Non-pigmented ciliary epithelial cell (primary cell): ENCODE results near the gene INAFM2.

Source experiments
- DNase-seq: peaks from one replicate; pipeline ENCODE4 v3.0.0-alpha.2; 2010; ENCODE audit warnings: low read depth

INAFM2 gene

DNA sequence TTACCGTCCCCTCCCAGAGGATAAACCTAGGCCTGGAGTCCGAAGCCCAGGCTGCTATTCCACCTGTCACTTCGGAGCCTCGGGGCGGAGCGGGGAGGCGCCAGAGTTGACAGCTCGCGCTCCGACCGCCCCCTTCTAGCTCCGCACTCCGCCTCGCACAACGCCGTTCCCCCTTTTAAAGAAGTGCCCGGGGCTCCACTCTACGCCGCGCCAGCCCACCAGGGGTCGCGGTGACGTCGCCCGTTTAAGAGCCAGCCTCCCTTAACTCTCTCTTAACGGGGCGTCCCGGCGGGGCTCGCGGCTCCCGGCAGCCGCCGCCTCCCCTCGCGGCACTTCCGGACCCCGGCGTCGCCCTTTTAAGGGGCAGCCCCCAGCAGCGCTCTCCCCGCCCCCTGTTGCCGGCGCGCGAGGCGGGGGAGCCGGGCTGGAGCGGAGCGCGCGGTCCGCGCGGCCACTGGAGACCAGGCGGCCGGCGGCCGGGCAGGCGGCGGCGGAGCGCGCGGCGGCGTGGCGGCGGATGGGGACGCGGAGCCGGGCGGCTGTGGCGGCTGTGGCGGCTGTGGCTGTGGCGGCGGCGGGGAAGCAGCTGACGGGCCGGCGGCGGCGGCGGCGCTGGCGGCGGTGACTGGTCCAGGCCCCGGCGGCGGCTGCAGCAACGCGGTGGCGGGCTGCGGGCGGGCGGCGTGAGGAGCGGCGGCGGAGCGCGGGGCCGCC, at the start of gene INAFM2:
TSS of gene INAFM2 (plus strand) at position 454 of the 714 bp plus-strand sequence. CDS start 364 bp downstream, outside the sequence.
- DNase-seq = no peak

- DNase-seq = peak; percentile 40
Measured at GRCh38 chr15:40274350-40275274, 48.9 kb upstream of the INAFM2 start.

DNA sequence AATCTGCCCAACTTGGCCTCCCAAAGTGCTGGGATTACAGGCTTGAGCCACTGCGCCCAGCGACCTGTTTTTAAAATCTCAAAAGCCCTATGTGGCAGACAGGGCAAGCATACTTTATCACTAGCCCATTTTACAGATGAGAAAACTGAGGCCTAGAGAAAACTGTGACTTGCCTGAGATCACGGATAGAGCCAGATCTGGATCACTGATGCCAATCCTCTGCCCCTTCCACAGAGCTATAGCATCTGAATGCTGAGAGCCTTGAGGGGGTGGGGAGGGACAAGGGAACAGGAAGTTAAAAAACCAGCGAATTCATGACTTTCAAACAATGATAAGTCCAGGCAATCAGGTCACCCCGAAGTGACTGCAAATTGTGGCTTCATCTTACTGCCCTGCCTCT, 48.0 kb upstream of the INAFM2 start:
- no peak for DNase-seq

DNA sequence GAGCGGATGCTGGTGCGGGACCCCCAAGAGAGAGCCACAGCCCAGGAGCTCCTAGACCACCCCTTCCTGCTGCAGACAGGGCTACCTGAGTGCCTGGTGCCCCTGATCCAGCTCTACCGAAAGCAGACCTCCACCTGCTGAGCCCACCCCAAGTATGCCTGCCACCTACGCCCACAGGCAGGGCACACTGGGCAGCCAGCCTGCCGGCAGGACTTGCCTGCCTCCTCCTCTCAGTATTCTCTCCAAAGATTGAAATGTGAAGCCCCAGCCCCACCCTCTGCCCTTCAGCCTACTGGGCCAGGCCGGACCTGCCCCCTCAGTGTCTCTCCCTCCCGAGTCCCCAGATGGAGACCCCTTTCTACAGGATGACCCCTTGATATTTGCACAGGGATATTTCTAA, 47.5 kb upstream of the INAFM2 start:
- DNase-seq = no peak

DNA sequence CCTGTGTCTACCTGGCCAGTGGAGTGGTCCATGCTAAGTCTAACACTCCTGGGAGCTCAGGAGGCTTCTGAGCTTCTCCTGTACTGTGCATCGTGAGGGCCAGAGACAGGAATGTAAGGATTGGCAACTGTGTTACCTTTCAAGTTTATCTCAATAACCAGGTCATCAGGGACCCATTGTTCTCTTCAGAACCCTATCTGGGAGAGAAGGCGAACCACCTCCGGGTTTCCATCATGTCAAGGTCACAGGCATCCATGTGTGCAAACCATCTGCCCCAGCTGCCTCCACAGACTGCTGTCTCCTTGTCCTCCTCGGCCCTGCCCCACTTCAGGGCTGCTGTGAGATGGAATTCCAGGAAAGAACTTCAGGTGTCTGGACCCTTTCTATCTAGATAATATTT, 46.6 kb upstream of the INAFM2 start:
- DNase-seq = no peak

- DNase-seq = no peak
Measured at GRCh38 chr15:40277471-40277870, 46.0 kb upstream of the INAFM2 start.

- no peak for DNase-seq
Measured at GRCh38 chr15:40278026-40278425, 45.5 kb upstream of the INAFM2 start.

- DNase-seq = no peak
Measured at GRCh38 chr15:40279437-40280141, 43.9 kb upstream of the INAFM2 start.

- no peak for DNase-seq
Measured at GRCh38 chr15:40280260-40281056, 43.0 kb upstream of the INAFM2 start.

GRCh38 chr15:40281057-40281800, 42.3 kb upstream of the INAFM2 start:
- no peak for DNase-seq

DNA sequence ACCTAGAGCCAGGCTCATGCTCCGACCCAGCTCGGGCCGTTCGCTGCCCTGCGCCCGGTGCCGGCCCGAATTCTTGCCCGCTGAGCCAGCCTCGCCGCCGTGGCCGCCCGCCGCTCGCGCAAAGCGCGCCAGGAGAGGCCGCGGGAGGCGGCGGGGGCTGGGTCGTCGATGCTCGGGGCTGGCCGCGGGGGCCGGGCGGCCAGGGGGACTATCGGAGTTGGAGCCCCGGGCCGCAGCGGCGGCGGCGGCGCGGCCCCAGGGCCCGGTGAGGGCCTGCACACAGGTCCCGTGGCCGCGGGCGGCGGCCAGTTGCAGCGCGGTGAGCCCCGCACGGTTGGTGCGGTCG, 41.7 kb upstream of the INAFM2 start:
- DNase-seq = no peak

DNA sequence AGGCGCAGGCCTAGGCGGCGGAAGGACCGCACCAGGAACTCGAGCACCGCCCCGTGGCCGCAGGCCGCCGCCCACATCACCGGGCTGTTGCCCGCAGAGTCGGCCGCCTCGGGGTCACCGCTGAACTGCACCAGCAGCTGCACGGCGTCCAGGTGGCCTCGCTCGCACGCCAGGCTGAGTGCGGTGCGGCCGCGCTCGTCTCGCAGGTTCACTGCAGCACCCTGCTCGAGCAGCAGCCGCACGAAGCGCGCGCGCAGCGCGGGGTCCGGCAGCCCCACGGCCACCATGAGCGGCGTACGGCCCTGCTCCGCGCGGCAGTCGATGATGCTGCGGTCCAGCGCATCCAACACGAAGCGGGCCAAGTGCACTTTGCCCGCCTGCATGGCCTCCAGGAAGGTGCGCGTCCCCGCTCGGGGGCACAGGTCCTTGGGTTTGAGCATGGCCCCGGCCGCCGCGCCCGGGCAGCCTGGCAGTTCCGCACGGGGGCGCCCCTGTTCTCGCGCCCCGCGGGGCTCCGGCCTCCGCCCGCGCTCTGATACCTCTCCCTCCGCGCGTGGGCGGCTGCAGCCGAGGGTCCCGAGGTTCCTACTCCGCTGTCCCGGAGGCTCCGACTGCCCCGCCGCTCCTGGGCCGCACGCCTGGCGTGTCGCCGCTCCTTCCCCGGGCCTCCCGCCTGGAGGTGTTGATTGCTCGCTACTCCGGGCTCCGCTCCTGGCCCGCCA, 41.2 kb upstream of the INAFM2 start:
- no peak for DNase-seq

DNA sequence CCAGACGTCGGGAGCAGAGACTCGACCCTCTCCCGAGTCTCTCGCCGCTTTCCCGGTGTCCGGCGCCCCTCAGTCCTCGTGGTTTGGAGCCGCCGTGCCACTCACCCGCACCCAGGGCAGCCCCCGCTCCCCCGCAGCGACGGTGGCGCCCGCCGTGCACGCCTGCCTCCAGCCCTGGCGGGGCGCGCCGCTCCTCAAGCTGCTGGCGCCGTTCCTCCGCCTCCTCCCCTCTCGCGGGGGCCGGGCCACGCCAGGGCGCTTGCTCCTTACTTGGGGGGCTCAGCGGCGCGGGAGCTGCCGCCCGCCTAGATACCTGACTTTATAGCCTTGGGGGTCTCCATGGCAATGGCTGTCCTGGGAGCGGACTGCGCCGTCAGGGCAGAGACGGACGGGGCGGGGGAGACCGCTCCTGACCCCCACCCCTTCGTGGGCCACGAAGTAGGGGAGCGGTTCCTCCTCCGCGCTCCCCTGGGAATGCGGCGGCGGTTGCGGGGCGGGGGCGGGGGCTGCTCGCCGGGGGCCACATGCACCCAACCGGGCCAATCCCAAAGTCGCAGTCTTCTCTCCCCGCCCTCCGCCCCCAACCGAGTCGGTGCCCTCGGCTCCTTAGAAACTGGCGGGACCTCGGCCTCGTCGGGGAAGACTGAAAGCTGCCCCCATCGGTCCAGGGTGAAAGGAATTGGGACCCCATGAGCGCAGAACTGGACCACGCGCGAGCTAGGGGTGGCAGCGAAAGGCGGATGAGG, 40.5 kb upstream of the INAFM2 start, which contains the start of gene ANKRD63:
TSS of gene ANKRD63 (minus strand) at position 196 of the 746 bp plus-strand sequence. CDS start 478 bp downstream, outside the sequence.
- no peak for DNase-seq

DNA sequence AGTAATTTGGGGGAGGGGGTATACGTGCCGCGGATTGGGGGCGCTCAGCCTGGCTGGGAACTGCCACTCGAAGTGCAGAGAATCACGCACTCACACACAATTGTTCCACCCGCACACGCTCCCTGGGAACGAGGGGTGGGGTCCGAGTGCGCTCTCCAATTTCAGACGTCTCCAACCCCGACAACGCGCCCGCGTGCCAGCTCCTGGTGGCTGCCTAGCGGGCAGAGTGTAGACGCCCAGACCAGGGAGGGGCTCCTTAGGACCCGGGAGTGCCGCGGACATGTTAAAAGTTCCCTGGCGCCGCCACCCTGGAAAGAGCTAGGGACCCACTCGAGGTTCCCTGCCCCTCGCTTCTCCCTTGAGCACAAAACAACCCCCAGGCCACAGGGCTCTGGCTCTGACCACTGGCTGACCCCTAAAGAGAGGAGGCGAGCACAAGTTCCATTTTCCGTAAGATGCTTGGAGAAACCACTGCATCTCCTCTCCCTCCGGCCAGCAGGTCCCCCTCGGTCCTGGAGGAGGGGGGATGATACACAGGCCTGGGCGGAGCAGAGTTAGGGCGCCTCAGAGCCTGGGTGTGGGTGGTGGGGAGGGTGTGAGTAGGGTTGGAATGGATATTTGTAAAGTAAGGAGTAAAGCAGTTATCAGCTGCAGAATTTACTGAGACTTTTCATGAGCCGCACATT, 39.7 kb upstream of the INAFM2 start:
- no peak for DNase-seq

DNA sequence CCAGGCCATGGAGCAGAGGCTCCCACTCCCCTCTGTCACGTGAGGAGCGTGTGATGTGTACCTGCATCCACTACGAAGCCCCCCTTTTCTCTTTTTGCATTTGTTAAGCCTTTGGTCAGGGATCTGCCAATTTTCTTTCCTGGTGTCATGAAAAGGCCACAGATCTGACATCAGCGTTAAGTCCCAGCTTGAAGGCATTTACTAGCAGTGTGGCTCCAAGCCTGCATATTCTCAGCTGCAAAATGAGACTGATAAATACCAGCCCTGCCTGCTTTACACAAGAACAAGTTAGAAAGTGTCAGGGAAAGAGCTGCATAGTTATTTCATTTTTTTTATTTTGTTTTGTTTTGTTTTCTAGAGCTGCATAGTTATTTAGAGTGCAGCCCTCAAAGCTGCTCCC, 38.3 kb upstream of the INAFM2 start:
- DNase-seq = no peak

DNA sequence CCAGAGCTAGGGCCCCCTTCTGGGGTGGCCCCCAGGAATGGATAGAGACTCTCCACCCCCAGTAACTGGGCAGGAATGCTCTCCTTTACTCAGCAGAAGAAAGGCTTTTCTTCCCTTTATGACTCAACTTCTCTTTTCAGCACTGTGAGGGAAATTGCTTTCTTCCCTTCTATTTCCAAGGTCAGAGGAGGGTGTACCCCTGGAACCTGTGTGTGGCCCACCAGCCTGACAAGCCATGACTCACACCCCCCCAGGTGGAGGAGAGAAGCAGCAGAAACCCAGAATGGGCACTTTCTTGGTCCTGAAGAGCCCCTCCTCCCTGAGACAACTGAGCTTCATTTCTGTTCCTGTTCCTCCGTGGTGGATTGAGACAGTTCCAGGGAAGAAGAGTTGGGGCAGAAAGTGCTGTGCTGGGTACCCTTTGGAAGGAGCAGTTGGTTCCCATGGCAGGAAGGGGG, 37.9 kb upstream of the INAFM2 start:
- no peak for DNase-seq

- no peak for DNase-seq
Measured at GRCh38 chr15:40286061-40286532, 37.4 kb upstream of the INAFM2 start.

GRCh38 chr15:40286794-40287193, 36.7 kb upstream of the INAFM2 start:
- no peak for DNase-seq

GRCh38 chr15:40287505-40287904, 36.0 kb upstream of the INAFM2 start:
- no peak for DNase-seq
